ENCODE measurements around the gene HS3ST2.
"Not testable (repeated sequence)": the region's sequence is repeated elsewhere in the genome, so short reads cannot be mapped to it uniquely, and the experiment has no call there.

The HS3ST2 gene

GRCh38 chr16:22838681-22839080 is 24.7 kb downstream of the HS3ST2 start:
- Histone ChIP-seq H3K27ac (ENCODE audit: low read length) (no peak overlapping the region), H3K4me1 (ENCODE audit: insufficient read depth, low read length) (no peaks in the 10 kb centered on the region), H3K4me2 (ENCODE audit: insufficient read depth, low read length) (no peak overlapping the region), H3K9me3 (ENCODE audit: insufficient read depth, low read length, severe bottlenecking) (no peaks in the 10 kb centered on the region), H3K27me3 (ENCODE audit: insufficient read depth, low read length, poor library complexity) (peaks cover 4% of the 10 kb centered on the region), H3K9ac (ENCODE audit: low read depth, low read length) (no peak overlapping the region), H4K20me1 (ENCODE audit: insufficient read depth, low read length) (no peaks in the 10 kb centered on the region), H3K36me3 (ENCODE audit: insufficient read depth, low read length) (no peaks in the 10 kb centered on the region), H3K4me3 (ENCODE audit: low read depth in 1 of 2, low read length in 2 of 2) (no peak overlapping the region), H3K79me2 (ENCODE audit: insufficient read depth, low read length) (no peaks in the 10 kb centered on the region), H2AFZ (ENCODE audit: low read depth, low read length) (no peak overlapping the region)
- no peak for TF ChIP-seq EZH2 (IDR thresholded peaks at IDR 0.05; ENCODE audit: borderline replicate concordance, low read depth, low read length, severe bottlenecking)
- no peak for TF ChIP-seq CTCF (IDR thresholded peaks at IDR 0.05; ENCODE audit: borderline replicate concordance, extremely low read depth, low read length, poor library complexity, severe bottlenecking)
- ATAC-seq (ENCODE audit: insufficient read depth, low read depth) (no peak), DNase-seq (no peak)

GRCh38 chr16:22842031-22842430 is 28.1 kb downstream of the HS3ST2 start:
- not testable (repeated sequence) for H3K36me3 ChIP-seq (ENCODE audit: insufficient read depth, low read length); H3K4me3 ChIP-seq (ENCODE audit: low read depth in 1 of 2, low read length in 2 of 2); H2AFZ ChIP-seq (ENCODE audit: low read depth, low read length); H3K4me2 ChIP-seq (ENCODE audit: insufficient read depth, low read length); H4K20me1 ChIP-seq (ENCODE audit: insufficient read depth, low read length); H3K27ac ChIP-seq (ENCODE audit: low read length); H3K9ac ChIP-seq (ENCODE audit: low read depth, low read length); ATAC-seq (ENCODE audit: insufficient read depth, low read depth); H3K79me2 ChIP-seq (ENCODE audit: insufficient read depth, low read length); DNase-seq; H3K9me3 ChIP-seq (ENCODE audit: insufficient read depth, low read length, severe bottlenecking); H3K4me1 ChIP-seq (ENCODE audit: insufficient read depth, low read length); H3K27me3 ChIP-seq (ENCODE audit: insufficient read depth, low read length, poor library complexity)

GRCh38 chr16:22843122-22843521 is 29.2 kb downstream of the HS3ST2 start:
- Histone ChIP-seq H3K4me2 (ENCODE audit: insufficient read depth, low read length) (no peak overlapping the region), H2AFZ (ENCODE audit: low read depth, low read length) (no peak overlapping the region), H3K4me1 (ENCODE audit: insufficient read depth, low read length) (no peaks in the 10 kb centered on the region), H3K79me2 (ENCODE audit: insufficient read depth, low read length) (no peaks in the 10 kb centered on the region), H3K4me3 (ENCODE audit: low read depth in 1 of 2, low read length in 2 of 2) (no peak overlapping the region), H3K9me3 (ENCODE audit: insufficient read depth, low read length, severe bottlenecking) (no peaks in the 10 kb centered on the region), H3K27me3 (ENCODE audit: insufficient read depth, low read length, poor library complexity) (peaks cover 4% of the 10 kb centered on the region), H4K20me1 (ENCODE audit: insufficient read depth, low read length) (no peaks in the 10 kb centered on the region), H3K9ac (ENCODE audit: low read depth, low read length) (no peak overlapping the region), H3K36me3 (ENCODE audit: insufficient read depth, low read length) (no peaks in the 10 kb centered on the region), H3K27ac (ENCODE audit: low read length) (no peak overlapping the region)
- no peak for ATAC-seq (ENCODE audit: insufficient read depth, low read depth)
- TF ChIP-seq EZH2 (IDR thresholded peaks at IDR 0.05; ENCODE audit: borderline replicate concordance, low read depth, low read length, severe bottlenecking), result no peak
- no peak for TF ChIP-seq CTCF (IDR thresholded peaks at IDR 0.05; ENCODE audit: borderline replicate concordance, extremely low read depth, low read length, poor library complexity, severe bottlenecking)
- DNase-seq, result no peak

GRCh38 chr16:22843856-22844255 is 29.9 kb downstream of the HS3ST2 start:
- TF ChIP-seq EZH2 (IDR thresholded peaks at IDR 0.05; ENCODE audit: borderline replicate concordance, low read depth, low read length, severe bottlenecking) (no peak), CTCF (IDR thresholded peaks at IDR 0.05; ENCODE audit: borderline replicate concordance, extremely low read depth, low read length, poor library complexity, severe bottlenecking) (no peak)
- DNase-seq (no peak), ATAC-seq (ENCODE audit: insufficient read depth, low read depth) (no peak)
- no peaks in the 10 kb centered on the region for H3K36me3 ChIP-seq (ENCODE audit: insufficient read depth, low read length)
- H3K9ac ChIP-seq (ENCODE audit: low read depth, low read length), result no peak overlapping the region
- no peak overlapping the region for H3K27ac ChIP-seq (ENCODE audit: low read length)
- no peaks in the 10 kb centered on the region for H3K9me3 ChIP-seq (ENCODE audit: insufficient read depth, low read length, severe bottlenecking)
- H3K27me3 ChIP-seq (ENCODE audit: insufficient read depth, low read length, poor library complexity), result peaks cover 4% of the 10 kb centered on the region
- H3K4me1 ChIP-seq (ENCODE audit: insufficient read depth, low read length), result no peaks in the 10 kb centered on the region
- H3K79me2 ChIP-seq (ENCODE audit: insufficient read depth, low read length), result no peaks in the 10 kb centered on the region
- H2AFZ ChIP-seq (ENCODE audit: low read depth, low read length), result no peak overlapping the region
- no peaks in the 10 kb centered on the region for H4K20me1 ChIP-seq (ENCODE audit: insufficient read depth, low read length)
- H3K4me3 ChIP-seq (ENCODE audit: low read depth in 1 of 2, low read length in 2 of 2), result no peak overlapping the region
- no peak overlapping the region for H3K4me2 ChIP-seq (ENCODE audit: insufficient read depth, low read length)

Measured in DND-41 (cell line).